ENCODE results near the gene ITPKC. TPM values are rescaled to one million over a fixed set of nuclear protein-coding genes. Genes with fewer than 3 reads are reported as not detected.

ITPKC gene
- total RNA-seq, 4 donors from 2014 or later: 58.5 to 127 (median 95.7) TPM

DNA sequence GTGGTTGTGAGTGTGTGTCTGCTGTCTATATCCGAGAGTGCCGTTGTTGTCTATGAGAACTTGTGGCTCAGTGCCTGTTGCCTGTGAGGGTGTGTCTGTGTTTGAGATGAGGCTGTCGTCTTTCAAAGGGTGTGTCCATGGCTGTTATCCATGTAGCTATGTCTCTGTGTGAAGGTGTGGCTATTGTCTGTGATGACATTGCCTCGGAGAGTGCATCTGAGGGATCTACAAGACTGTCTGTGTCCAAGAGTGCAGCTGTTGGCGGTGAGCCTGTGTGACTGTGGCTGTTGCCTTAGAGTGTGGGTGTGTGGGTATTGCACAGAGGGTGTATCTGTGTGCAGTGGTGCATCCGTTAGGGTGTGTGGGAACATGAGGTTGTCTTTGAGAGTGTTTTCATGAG lies 31.3 kb upstream of the ITPKC start:
- intact Hi-C loops (cut with DNase I): no loop called here
- no peak for DNase-seq
- 43 to 66% methylated on average over 4 to 5 of the region's 6 CpGs for WGBS, 2 donors
- TF ChIP-seq CTCF (IDR thresholded peaks at IDR 0.05): no peak
- no peak for TF ChIP-seq POLR2A (IDR thresholded peaks at IDR 0.05)
- Histone ChIP-seq H3K4me1 (peaks cover 26 to 51% (median 27%) of the 10 kb centered on the region in 3 donors), H3K27ac (peak overlapping the region; percentile 34 to 94 (median 50)), H3K36me3 (peaks cover 5 to 63% (median 19%) of the 10 kb centered on the region in 3 donors), H3K9me3 (no peaks in the 10 kb centered on the region), H3K27me3 (no peaks in the 10 kb centered on the region), H3K4me3 (no peak overlapping the region)

GRCh38 chr19:40686882-40687524 lies 29.9 kb upstream of the ITPKC start:
- TF ChIP-seq POLR2A (IDR thresholded peaks at IDR 0.05) (no peak), CTCF (IDR thresholded peaks at IDR 0.05) (no peak)
- H3K36me3 ChIP-seq: peaks cover 4 to 52% (median 8%) of the 10 kb centered on the region in 3 donors
- peak overlapping the region; percentile 45 to 94 (median 74) for H3K27ac ChIP-seq
- intact Hi-C loops (cut with DNase I): no loop called here
- 77 to 88% methylated on average over 7 to 9 of the region's 14 CpGs for WGBS, 2 donors
- H3K4me3 ChIP-seq: no peak overlapping the region
- peaks cover 33 to 64% (median 37%) of the 10 kb centered on the region in 3 donors for H3K4me1 ChIP-seq
- no peaks in the 10 kb centered on the region for H3K27me3 ChIP-seq
- no peaks in the 10 kb centered on the region for H3K9me3 ChIP-seq
- no peak for DNase-seq

DNA sequence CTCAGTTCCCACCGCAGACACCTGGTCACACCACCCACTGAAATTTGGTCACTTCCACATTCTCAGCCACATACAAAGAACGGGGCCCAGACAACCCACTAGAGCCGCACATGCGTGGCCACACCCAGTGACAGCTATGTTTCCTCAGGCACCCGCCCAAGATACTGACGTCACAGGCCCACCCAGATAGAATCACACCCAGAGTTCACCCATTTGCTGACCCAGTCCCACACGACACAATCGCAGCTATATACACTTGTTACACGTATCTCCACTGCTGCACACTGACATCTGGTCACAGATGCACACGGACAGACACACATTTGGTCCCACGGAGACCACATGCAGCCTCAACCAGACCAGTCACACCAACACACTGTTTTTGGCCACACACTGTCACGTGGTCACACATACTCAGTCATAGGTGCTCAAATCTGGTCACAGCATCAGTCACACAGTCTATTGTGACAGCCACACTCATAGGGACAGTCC lies 29.3 kb upstream of the ITPKC start:
- 36 to 51% methylated on average over 12 of the region's 12 CpGs for WGBS, 2 donors
- Histone ChIP-seq H3K9me3 (no peaks in the 10 kb centered on the region), H3K27ac (peak overlapping the region; percentile 45 to 94 (median 74)), H3K4me1 (peaks cover 33 to 64% (median 37%) of the 10 kb centered on the region in 3 donors), H3K36me3 (peaks cover 1 to 52% (median 6%) of the 10 kb centered on the region in 3 donors), H3K4me3 (peak overlapping the region in 1 of 4 donors; percentile 86), H3K27me3 (no peaks in the 10 kb centered on the region)
- no peak for TF ChIP-seq POLR2A (IDR thresholded peaks at IDR 0.05)
- no peak for TF ChIP-seq CTCF (IDR thresholded peaks at IDR 0.05)
- intact Hi-C loops (cut with DNase I): no loop called here
- DNase-seq: no peak

DNA sequence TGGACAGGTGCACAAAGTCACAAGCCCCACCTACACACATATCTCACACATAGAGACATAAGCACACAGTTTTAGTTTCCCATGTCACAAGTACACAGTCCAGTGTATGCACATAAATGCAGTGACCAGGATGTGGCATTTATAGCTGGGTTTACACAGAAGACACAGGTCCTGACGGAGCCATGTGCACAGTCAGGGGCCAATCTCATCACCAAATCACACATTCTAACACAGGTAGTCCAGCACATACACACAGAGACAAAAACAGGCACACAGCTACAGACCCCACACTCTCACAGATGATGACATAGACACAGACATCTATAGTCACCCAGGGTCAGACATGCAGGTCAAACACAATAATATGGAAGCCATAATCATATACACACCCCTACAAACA lies 28.6 kb upstream of the ITPKC start:
- no peak for TF ChIP-seq CTCF (IDR thresholded peaks at IDR 0.05)
- no peak for TF ChIP-seq POLR2A (IDR thresholded peaks at IDR 0.05)
- intact Hi-C loops (cut with DNase I): no loop called here
- Histone ChIP-seq H3K9me3 (no peaks in the 10 kb centered on the region), H3K4me3 (peak overlapping the region in 2 of 4 donors; percentile 83 to 86), H3K36me3 (peaks cover 0 to 53% (median 2%) of the 10 kb centered on the region in 3 donors), H3K4me1 (peaks cover 33 to 64% (median 37%) of the 10 kb centered on the region in 3 donors), H3K27ac (peak overlapping the region; percentile 18 to 94 (median 69)), H3K27me3 (no peaks in the 10 kb centered on the region)
- 71 to 92% methylated on average over 1 of the region's 1 CpG for WGBS, 2 donors
- no peak for DNase-seq

DNA sequence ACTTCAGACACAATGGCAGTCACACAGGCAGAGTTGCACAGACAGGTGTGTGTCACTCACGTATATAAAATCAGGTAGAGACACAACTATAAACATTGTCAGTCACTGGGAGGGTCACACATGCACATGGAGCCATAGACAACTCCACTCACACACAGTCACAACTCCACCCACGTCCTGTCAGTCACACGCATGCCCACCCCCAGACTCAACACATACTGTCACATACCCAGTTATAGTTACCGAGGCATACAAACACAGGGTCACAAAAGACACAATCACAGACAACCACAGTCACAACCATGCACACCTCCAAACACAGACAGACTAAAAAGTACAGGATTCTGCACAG lies 27.9 kb upstream of the ITPKC start:
- Histone ChIP-seq H3K4me1 (peaks cover 33 to 64% (median 37%) of the 10 kb centered on the region in 3 donors), H3K36me3 (peaks cover 0 to 53% (median 0%) of the 10 kb centered on the region in 3 donors), H3K4me3 (peak overlapping the region in 3 of 4 donors; percentile 72 to 86 (median 83)), H3K27me3 (no peaks in the 10 kb centered on the region), H3K9me3 (no peaks in the 10 kb centered on the region), H3K27ac (peak overlapping the region in 3 of 4 donors; percentile 93 to 94 (median 94))
- WGBS, 2 donors: 67 to 70% methylated on average over 2 to 4 of the region's 4 CpGs
- DNase-seq: no peak
- intact Hi-C loops (cut with DNase I): no loop called here
- TF ChIP-seq POLR2A (IDR thresholded peaks at IDR 0.05): no peak
- TF ChIP-seq CTCF (IDR thresholded peaks at IDR 0.05): no peak
